HepG2 (cell line): ENCODE measurements around the gene KRT73. TPM values are rescaled to one million over a fixed set of nuclear protein-coding genes. Genes with fewer than 3 reads are reported as not detected.

Experiments used
- ATAC-seq: fragments of 200-7000 bp; cut with Tn5 transposase; 3 replicates; pipeline ENCODE4 v1.9.1; 2020; ENCODE audit warnings: mild to moderate bottlenecking, moderate library complexity
- BruUV-seq: library from RNA; stranded (reverse); fragments of 400-500 nt; replicated peaks from 2 replicates; lab custom pipeline; 2021; lab: Mats Ljungman, UMichigan
- CTCF ChIA-PET: fragments of 300-600 bp; formaldehyde crosslinking; extraction: SDS; loops from one replicate; lab custom pipeline; 2021; ENCODE audit warnings: low total read pairs, inconsistent platforms, low intra/inter-chr PET ratio; lab: Yijun Ruan, JAX
- POLR2A ChIA-PET: fragments of 350-600 bp; sonication (Branson Sonifier 250); formaldehyde crosslinking; loops from one replicate; lab custom pipeline; 2020; ENCODE audit warnings: antibody characterized with exemption, inconsistent platforms; lab: Yijun Ruan, JAX
- DNase-seq: peaks from one replicate; pipeline ENCODE4 v3.0.0-alpha.2; 2015; ENCODE audit warnings: low spot score
- FAIRE-seq: peaks from 3 replicates; lab custom pipeline; 2011; peaks lifted over from hg19 to GRCh38; lab: Jason Lieb, UNC
- H2AFZ ChIP-seq: one replicate; pipeline ENCODE4 v1.6.1; 2011; ENCODE audit warnings: low read length, inconsistent platforms
- H3K27ac ChIP-seq: fragments of 300-600 bp; 3 replicates; pipeline ENCODE4 v1.8.0; 2011; ENCODE audit warnings: mixed run types, mild to moderate bottlenecking, mixed read lengths, low read length, inconsistent platforms; ENCODE audit not compliant: insufficient read depth; ENCODE audit errors: extremely low read length
- H3K27me3 ChIP-seq, 2 experiments: fragments of 200-600 bp in 1 of 2; 2 replicates in 1 of 2; 3 replicates in 1 of 2; pipeline versions ENCODE4 v1.6.0 to v1.8.0; 2011; ENCODE audit warnings: low read length in 2 of 2, mild to moderate bottlenecking in 2 of 2, moderate library complexity in 2 of 2, inconsistent platforms in 1 of 2; ENCODE audit not compliant: insufficient read depth in 2 of 2, control insufficient read depth in 1 of 2
- H3K36me3 ChIP-seq, 2 experiments: fragments of 200-600 bp in 1 of 2; replicated peaks in 1 of 2; 2 replicates in 1 of 2; 3 replicates in 1 of 2; pipeline versions ENCODE4 v1.5.1 to v1.8.0; 2011; ENCODE audit warnings: low read length in 2 of 2, inconsistent platforms in 1 of 2; ENCODE audit not compliant: insufficient read depth in 2 of 2, control insufficient read depth in 1 of 2
- H3K4me1 ChIP-seq: 2 replicates; pipeline ENCODE4 v1.5.1; 2012; ENCODE audit warnings: low read length, inconsistent platforms; ENCODE audit not compliant: insufficient read depth
- H3K4me2 ChIP-seq: 2 replicates; pipeline ENCODE4 v1.6.0; 2011; ENCODE audit warnings: low read depth, low read length, inconsistent platforms
- H3K4me3 ChIP-seq, 3 experiments: fragments of 200-600 bp in 1 of 3; sonication (generic), shearing (Covaris generic) in 1 of 3; replicated peaks in 1 of 3; 2 replicates each; pipeline ENCODE4 v1.5.1; 2011 to 2016; ENCODE audit warnings: low read length in 3 of 3, inconsistent platforms in 2 of 3, low read depth in 2 of 3, mild to moderate bottlenecking in 2 of 3, control low read depth in 1 of 3, mixed read lengths in 1 of 3; ENCODE audit not compliant: insufficient read depth in 1 of 3
- H3K79me2 ChIP-seq: one replicate; pipeline ENCODE4 v1.6.1; 2011; ENCODE audit warnings: low read length, inconsistent platforms; ENCODE audit not compliant: insufficient read depth
- H3K9ac ChIP-seq: 2 replicates; pipeline ENCODE4 v1.6.0; 2011; ENCODE audit warnings: mild to moderate bottlenecking, low read depth, low read length, inconsistent platforms; ENCODE audit not compliant: insufficient read depth
- H3K9me3 ChIP-seq: 2 replicates; pipeline ENCODE4 v1.5.1; 2012; ENCODE audit warnings: mild to moderate bottlenecking, low read length
- H4K20me1 ChIP-seq: 2 replicates; pipeline ENCODE4 v1.6.0; 2011; ENCODE audit warnings: inconsistent platforms, mild to moderate bottlenecking, low read length, moderate library complexity; ENCODE audit not compliant: insufficient read depth
- ATF7-NPFF ChIP-seq: sonication (generic); formaldehyde crosslinking; IDR thresholded peaks from 2 replicates; pipeline ENCODE4 v1.8.1; 2023; ENCODE audit warnings: mild to moderate bottlenecking, low read depth, missing genetic modification reagents, moderate library complexity
- HOXA3 ChIP-seq: sonication (generic); formaldehyde crosslinking; IDR thresholded peaks from 2 replicates; pipeline ENCODE4 v1.5.0; 2020; ENCODE audit warnings: missing genetic modification reagents
- IRX3 ChIP-seq: sonication (generic); formaldehyde crosslinking; IDR thresholded peaks from 2 replicates; pipeline ENCODE4 v1.8.1; 2023; ENCODE audit warnings: mild to moderate bottlenecking, low read depth, missing genetic modification reagents, borderline replicate concordance
- KLF12 ChIP-seq: sonication (generic); formaldehyde crosslinking; IDR thresholded peaks from 2 replicates; pipeline ENCODE4 v1.4.0; 2020; ENCODE audit warnings: missing genetic modification reagents, borderline replicate concordance
- RXRB ChIP-seq: IDR thresholded peaks from 2 replicates; pipeline ENCODE4 v1.6.1; 2016; ENCODE audit warnings: borderline replicate concordance, missing genetic modification reagents, missing compliant biosample characterization
- ZBTB7A ChIP-seq: sonication (generic); formaldehyde crosslinking; IDR thresholded peaks from 2 replicates; pipeline ENCODE4 v1.8.0; 2022; ENCODE audit warnings: mild to moderate bottlenecking, missing genetic modification reagents
- ZNF263 ChIP-seq: sonication (generic); formaldehyde crosslinking; IDR thresholded peaks from 2 replicates; pipeline ENCODE4 v1.4.0; 2020; ENCODE audit warnings: missing genetic modification reagents
- ZNF577 ChIP-seq: sonication (generic); formaldehyde crosslinking; IDR thresholded peaks from 2 replicates; pipeline ENCODE4 v1.4.0; 2020; ENCODE audit warnings: mild to moderate bottlenecking, low read depth, missing genetic modification reagents, borderline replicate concordance
- ZNF616 ChIP-seq: sonication (generic); formaldehyde crosslinking; IDR thresholded peaks from 2 replicates; pipeline ENCODE4 v1.5.0; 2020; ENCODE audit warnings: low read depth, mild to moderate bottlenecking, missing genetic modification reagents
- ZNF672 ChIP-seq: sonication (generic); formaldehyde crosslinking; IDR thresholded peaks from 2 replicates; pipeline ENCODE4 v1.8.1; 2022; ENCODE audit warnings: missing genetic modification reagents
- ZSCAN9 ChIP-seq: IDR thresholded peaks from 2 replicates; pipeline ENCODE4 v1.6.1; 2016; ENCODE audit warnings: borderline replicate concordance
- in situ Hi-C: cut with HindIII; loops from 2 replicates; pipeline ENCODE4 v1.10.0; 2017; ENCODE audit warnings: low pct_unique_long_range_greater_than_20kb; ENCODE audit not compliant: extremely low pct_ligation_motif_present
- intact Hi-C: fragments of 100-400 bp; cut with micrococcal nuclease; formaldehyde crosslinking; loops from one replicate; pipeline ENCODE4 v1.10.0; 2022; ENCODE audit not compliant: unreplicated experiment
- polyA plus RNA-seq, 8 experiments: library from polyadenylated mRNA; depleted of rRNA in 3 of 8; stranded (reverse) in 7 of 8; unstranded in 1 of 8; fragments of >200 nt; fragmentation: Illumina TruSeq in 4 of 8; extraction: Trizol in 4 of 8; gene quantifications; 2 replicates each; pipeline versions ENCODE4 v1.2.1 to v1.2.3, GENCODE V29; 2011 to 2016; ENCODE audit warnings: low read depth in 4 of 8, missing spikeins in 1 of 8, mixed read lengths in 1 of 8; ENCODE audit not compliant: insufficient read depth in 1 of 8
- total RNA-seq, 5 experiments: library from RNA; depleted of rRNA; stranded (reverse); fragments of >200 nt; fragmentation: Illumina TruSeq; extraction: Trizol; gene quantifications; 2 replicates each; pipeline ENCODE4 v1.2.3, GENCODE V29; 2016; ENCODE audit warnings: low read depth in 1 of 5
- TF ChIP-seq, protein P1 (sequence below): sonication (generic); formaldehyde crosslinking; IDR thresholded peaks from 2 replicates; pipeline ENCODE4 v1.5.0; 2020; ENCODE audit warnings: mild to moderate bottlenecking, missing genetic modification reagents, moderate library complexity
- TF ChIP-seq, protein P2 (sequence below): sonication (generic); formaldehyde crosslinking; conservative IDR thresholded peaks from 2 replicates; pipeline ENCODE4 v1.4.0; 2020; ENCODE audit warnings: missing genetic modification reagents
- TF ChIP-seq, protein P3 (sequence below): sonication (generic); formaldehyde crosslinking; IDR thresholded peaks from 2 replicates; pipeline ENCODE4 v1.8.1; 2023; ENCODE audit warnings: mild to moderate bottlenecking, inconsistent platforms, moderate library complexity, missing genetic modification reagents, borderline replicate concordance

Gene KRT73
- total and polyA plus RNA-seq, 2 of the 13 experiments (the other 11 are each of a cell fraction or from before 2014, with no cell fraction given) = not detected

DNA sequence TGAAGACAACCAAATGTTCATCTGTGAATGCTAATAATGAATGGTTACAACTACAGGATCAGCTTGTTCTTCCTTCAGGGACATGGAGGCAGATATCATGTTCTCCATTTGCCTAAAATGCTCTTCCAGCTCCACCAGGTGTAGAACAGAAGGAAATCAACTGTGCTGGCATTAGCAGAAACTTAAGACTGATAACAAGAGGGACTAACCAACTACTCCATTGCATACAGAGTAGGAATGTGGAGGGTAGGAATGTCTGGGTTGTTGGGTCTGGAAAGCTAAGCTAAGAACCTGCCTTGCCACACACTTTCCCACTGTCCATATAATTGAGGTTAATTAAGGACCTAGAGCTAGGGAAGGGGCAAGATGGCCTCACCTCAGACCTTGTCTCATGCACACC is 45.1 kb upstream of the KRT73 start:
- in situ Hi-C loops (no loop called here), intact Hi-C loops (no loop called here)
- peaks cover 3 to 16% of the 10 kb centered on the region in 2 experiments; a peak in 4 of 5 replicates for H3K27me3 ChIP-seq
- BruUV-seq = no TSS peak
- H3K4me2 ChIP-seq = no peak overlapping the region
- ChIA-PET POLR2A (no interaction called here), CTCF (no interaction called here)
- no peak overlapping the region for H3K9ac ChIP-seq
- H3K79me2 ChIP-seq = no peaks in the 10 kb centered on the region
- H3K4me3 ChIP-seq = no peak overlapping the region
- H3K36me3 ChIP-seq = no peaks in the 10 kb centered on the region
- no peaks in the 10 kb centered on the region for H3K4me1 ChIP-seq
- H3K9me3 ChIP-seq = no peaks in the 10 kb centered on the region
- DNase-seq (no peak), ATAC-seq (no peak), FAIRE-seq (no peak)
- H2AFZ ChIP-seq = no peak overlapping the region
- no peaks in the 10 kb centered on the region for H4K20me1 ChIP-seq
- no peak overlapping the region for H3K27ac ChIP-seq
- TF ChIP-seq ZNF263 (CRISPR knock-in tag) (no peak), IRX3 (no peak), KLF12 (CRISPR knock-in tag) (no peak), ZNF616 (CRISPR knock-in tag) (no peak), RXRB (CRISPR knock-in tag) (no peak), ZNF577 (CRISPR knock-in tag) (no peak), ATF7-NPFF (CRISPR knock-in tag) (no peak), ZNF672 (CRISPR knock-in tag) (no peak), ZBTB7A (CRISPR knock-in tag) (no peak), ZSCAN9 (CRISPR knock-in tag) (no peak), HOXA3 (CRISPR knock-in tag) (no peak)
- TF ChIP-seq, protein P1, sequence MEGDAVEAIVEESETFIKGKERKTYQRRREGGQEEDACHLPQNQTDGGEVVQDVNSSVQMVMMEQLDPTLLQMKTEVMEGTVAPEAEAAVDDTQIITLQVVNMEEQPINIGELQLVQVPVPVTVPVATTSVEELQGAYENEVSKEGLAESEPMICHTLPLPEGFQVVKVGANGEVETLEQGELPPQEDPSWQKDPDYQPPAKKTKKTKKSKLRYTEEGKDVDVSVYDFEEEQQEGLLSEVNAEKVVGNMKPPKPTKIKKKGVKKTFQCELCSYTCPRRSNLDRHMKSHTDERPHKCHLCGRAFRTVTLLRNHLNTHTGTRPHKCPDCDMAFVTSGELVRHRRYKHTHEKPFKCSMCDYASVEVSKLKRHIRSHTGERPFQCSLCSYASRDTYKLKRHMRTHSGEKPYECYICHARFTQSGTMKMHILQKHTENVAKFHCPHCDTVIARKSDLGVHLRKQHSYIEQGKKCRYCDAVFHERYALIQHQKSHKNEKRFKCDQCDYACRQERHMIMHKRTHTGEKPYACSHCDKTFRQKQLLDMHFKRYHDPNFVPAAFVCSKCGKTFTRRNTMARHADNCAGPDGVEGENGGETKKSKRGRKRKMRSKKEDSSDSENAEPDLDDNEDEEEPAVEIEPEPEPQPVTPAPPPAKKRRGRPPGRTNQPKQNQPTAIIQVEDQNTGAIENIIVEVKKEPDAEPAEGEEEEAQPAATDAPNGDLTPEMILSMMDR (CRISPR knock-in tag) = no peak
- TF ChIP-seq, protein P2, sequence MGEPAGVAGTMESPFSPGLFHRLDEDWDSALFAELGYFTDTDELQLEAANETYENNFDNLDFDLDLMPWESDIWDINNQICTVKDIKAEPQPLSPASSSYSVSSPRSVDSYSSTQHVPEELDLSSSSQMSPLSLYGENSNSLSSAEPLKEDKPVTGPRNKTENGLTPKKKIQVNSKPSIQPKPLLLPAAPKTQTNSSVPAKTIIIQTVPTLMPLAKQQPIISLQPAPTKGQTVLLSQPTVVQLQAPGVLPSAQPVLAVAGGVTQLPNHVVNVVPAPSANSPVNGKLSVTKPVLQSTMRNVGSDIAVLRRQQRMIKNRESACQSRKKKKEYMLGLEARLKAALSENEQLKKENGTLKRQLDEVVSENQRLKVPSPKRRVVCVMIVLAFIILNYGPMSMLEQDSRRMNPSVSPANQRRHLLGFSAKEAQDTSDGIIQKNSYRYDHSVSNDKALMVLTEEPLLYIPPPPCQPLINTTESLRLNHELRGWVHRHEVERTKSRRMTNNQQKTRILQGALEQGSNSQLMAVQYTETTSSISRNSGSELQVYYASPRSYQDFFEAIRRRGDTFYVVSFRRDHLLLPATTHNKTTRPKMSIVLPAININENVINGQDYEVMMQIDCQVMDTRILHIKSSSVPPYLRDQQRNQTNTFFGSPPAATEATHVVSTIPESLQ (CRISPR knock-in tag) = no peak
- TF ChIP-seq, protein P3, sequence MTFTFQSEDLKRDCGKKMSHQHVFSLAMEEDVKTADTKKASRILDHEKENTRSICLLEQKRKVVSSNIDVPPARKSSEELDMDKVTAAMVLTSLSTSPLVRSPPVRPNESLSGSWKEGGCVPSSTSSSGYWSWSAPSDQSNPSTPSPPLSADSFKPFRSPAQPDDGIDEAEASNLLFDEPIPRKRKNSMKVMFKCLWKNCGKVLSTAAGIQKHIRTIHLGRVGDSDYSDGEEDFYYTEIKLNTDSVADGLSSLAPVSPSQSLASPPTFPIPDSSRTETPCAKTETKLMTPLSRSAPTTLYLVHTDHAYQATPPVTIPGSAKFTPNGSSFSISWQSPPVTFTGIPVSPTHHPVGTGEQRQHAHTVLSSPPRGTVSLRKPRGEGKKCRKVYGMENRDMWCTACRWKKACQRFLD (CRISPR knock-in tag) = no peak
